GM18511 (cell line): ENCODE results near the gene ZSCAN31.
"Not testable (repeated sequence)": the region's sequence is repeated elsewhere in the genome, so short reads cannot be mapped to it uniquely, and the experiment has no call there.

Experiments
- ATAC-seq: cut with Tn5 transposase; IDR thresholded peaks from one replicate; pipeline ENCODE4 v1.9.1; 2021; ENCODE audit warnings: mild to moderate bottlenecking, moderate library complexity; ENCODE audit not compliant: unreplicated experiment

The ZSCAN31 gene

GRCh38 chr6:28323813-28324424, 12.0 kb downstream of the ZSCAN31 start:
- no peak for ATAC-seq

GRCh38 chr6:28322661-28323060, 13.3 kb downstream of the ZSCAN31 start:
- no peak for ATAC-seq

GRCh38 chr6:28317866-28318265, 18.1 kb downstream of the ZSCAN31 start:
- ATAC-seq = not testable (repeated sequence)

GRCh38 chr6:28315628-28316027, 20.3 kb downstream of the ZSCAN31 start:
- ATAC-seq = no peak

- no peak for ATAC-seq
These were observed 23.0 kb downstream of the ZSCAN31 start for GRCh38 chr6:28312939-28313338.

- no peak for ATAC-seq
These were observed 24.7 kb downstream of the ZSCAN31 start for GRCh38 chr6:28311139-28311823.

GRCh38 chr6:28306363-28306762, 29.6 kb downstream of the ZSCAN31 start:
- not testable (repeated sequence) for ATAC-seq

GRCh38 chr6:28303570-28303969, 32.4 kb downstream of the ZSCAN31 start:
- ATAC-seq = peak; percentile 99

GRCh38 chr6:28296520-28297060, 39.4 kb downstream of the ZSCAN31 start:
- ATAC-seq = no peak

GRCh38 chr6:28295326-28295725, 40.6 kb downstream of the ZSCAN31 start:
- no peak for ATAC-seq

GRCh38 chr6:28291573-28291972, 44.4 kb downstream of the ZSCAN31 start:
- ATAC-seq = no peak

- no peak for ATAC-seq
These were observed 53.0 kb downstream of the ZSCAN31 start for GRCh38 chr6:28282926-28283325.

GRCh38 chr6:28281288-28282064, 54.5 kb downstream of the ZSCAN31 start, which contains the start of gene PGBD1:
PGBD1 (plus strand) TSS chr6:28281572; CDS start chr6:28283814, 2,242 bp downstream.
- ATAC-seq = peak; percentile 88

GRCh38 chr6:28280595-28281287, 55.2 kb downstream of the ZSCAN31 start:
- ATAC-seq = no peak

- no peak for ATAC-seq
These were observed 58.2 kb downstream of the ZSCAN31 start for GRCh38 chr6:28277746-28278145.

- ATAC-seq = no peak
These were observed 61.1 kb downstream of the ZSCAN31 start for GRCh38 chr6:28274888-28275287.
